Glomerular visceral epithelial cell (primary cell): ENCODE measurements around the gene GGPS1.
A peak's percentile ranks its signal among the peaks of the same experiment; 100 is the strongest.
"Not testable (repeated sequence)": the region's sequence is repeated elsewhere in the genome, so short reads cannot be mapped to it uniquely, and the experiment has no call there.

Experiments
- DNase-seq: peaks from one replicate; pipeline ENCODE4 v3.0.0-alpha.2; 2016; ENCODE audit errors: extremely low spot score

GGPS1 gene

GRCh38 chr1:235339746-235340145 lies 11.4 kb downstream of the GGPS1 start:
- no peak for DNase-seq

- DNase-seq: no peak
Observed at GRCh38 chr1:235341334-235341733, 13.0 kb downstream of the GGPS1 start.

GRCh38 chr1:235342039-235342438 lies 13.7 kb downstream of the GGPS1 start:
- DNase-seq: no peak

GRCh38 chr1:235342471-235342870 lies 14.1 kb downstream of the GGPS1 start:
- no peak for DNase-seq

GRCh38 chr1:235343726-235344125 lies 15.4 kb downstream of the GGPS1 start:
- DNase-seq: no peak

- no peak for DNase-seq
Observed at GRCh38 chr1:235351441-235351840, 23.1 kb downstream of the GGPS1 start.

- DNase-seq: no peak
Observed at GRCh38 chr1:235351898-235352297, 23.5 kb downstream of the GGPS1 start.

- no peak for DNase-seq
Observed at GRCh38 chr1:235357485-235358373, 29.4 kb downstream of the GGPS1 start.

- no peak for DNase-seq
Observed at GRCh38 chr1:235358899-235359298, 30.5 kb downstream of the GGPS1 start.

- not testable (repeated sequence) for DNase-seq
Observed at GRCh38 chr1:235364189-235364588, 35.8 kb downstream of the GGPS1 start.

GRCh38 chr1:235366286-235366685 lies 37.9 kb downstream of the GGPS1 start:
- no peak for DNase-seq

GRCh38 chr1:235367000-235367908 lies 38.9 kb downstream of the GGPS1 start, which contains the start of gene TBCE:
Gene TBCE, plus strand, starts transcription at chr1:235367427. Its CDS starts 12,623 bp downstream, at chr1:235380050.
- DNase-seq: peak; percentile 97

GRCh38 chr1:235368428-235368827 lies 40.1 kb downstream of the GGPS1 start:
- DNase-seq: no peak

GRCh38 chr1:235369802-235370201 lies 41.4 kb downstream of the GGPS1 start:
- no peak for DNase-seq

- DNase-seq: no peak
Observed at GRCh38 chr1:235375919-235376605, 47.7 kb downstream of the GGPS1 start.

GRCh38 chr1:235378134-235378735 lies 49.9 kb downstream of the GGPS1 start:
- DNase-seq: not testable (repeated sequence)

GRCh38 chr1:235381955-235382739 lies 53.8 kb downstream of the GGPS1 start:
- not testable (repeated sequence) for DNase-seq

GRCh38 chr1:235385633-235386032 lies 57.3 kb downstream of the GGPS1 start:
- DNase-seq: not testable (repeated sequence)

GRCh38 chr1:235391874-235392273 lies 63.5 kb downstream of the GGPS1 start:
- DNase-seq: no peak
